Measurements from ENCODE around the gene DDX27.

Gene DDX27

DNA sequence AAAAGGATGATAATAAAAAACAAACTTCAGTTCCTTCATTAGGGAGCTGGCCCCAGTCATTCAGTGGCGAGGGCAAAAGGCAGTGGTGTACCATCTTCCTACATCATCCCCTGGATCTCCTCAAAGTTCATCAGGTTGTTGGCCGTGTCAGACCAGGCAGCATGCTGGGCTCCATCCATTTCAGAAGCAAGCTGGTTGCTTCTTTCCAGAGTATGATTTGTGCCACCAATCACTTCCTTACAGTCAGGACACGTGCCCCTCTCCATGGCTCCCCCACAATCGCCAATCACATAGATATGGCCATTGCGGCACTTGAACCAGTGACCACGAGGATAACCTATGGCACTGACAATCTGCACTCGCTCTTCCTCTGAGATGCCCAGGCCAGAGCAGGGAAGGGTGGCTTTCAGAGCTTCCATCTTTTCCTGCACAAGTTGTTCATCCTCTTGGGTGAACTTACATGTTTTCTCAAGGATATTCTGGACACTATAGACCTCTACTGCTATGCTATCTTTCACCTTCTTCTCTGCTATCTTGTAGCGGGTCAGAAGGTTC is 28.0 kb downstream of the DDX27 start:
- in situ Hi-C loops (cut with MboI; ENCODE audit: low sequenced_read_pairs): no loop called here

DNA sequence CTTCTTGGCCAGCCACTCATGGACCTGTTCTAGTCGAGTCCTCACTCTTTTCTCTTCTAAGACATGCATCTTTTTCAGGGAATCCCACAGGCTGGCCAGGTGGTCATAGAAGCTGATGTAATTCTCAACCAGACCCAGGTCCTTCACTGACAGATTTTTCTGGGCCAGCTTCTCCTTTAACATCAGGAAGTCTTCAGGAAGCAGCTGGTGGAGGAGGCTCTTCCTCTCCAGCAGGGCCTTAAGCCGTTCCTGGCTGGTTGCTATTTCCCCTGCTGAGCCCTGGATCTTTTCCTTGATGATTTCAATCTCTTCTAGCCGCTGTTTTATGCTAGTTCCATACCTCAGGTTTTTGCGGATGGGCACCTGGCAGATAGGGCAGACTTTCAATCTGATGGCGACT is 28.6 kb downstream of the DDX27 start:
- in situ Hi-C loops (cut with MboI; ENCODE audit: low sequenced_read_pairs): no loop called here

DNA sequence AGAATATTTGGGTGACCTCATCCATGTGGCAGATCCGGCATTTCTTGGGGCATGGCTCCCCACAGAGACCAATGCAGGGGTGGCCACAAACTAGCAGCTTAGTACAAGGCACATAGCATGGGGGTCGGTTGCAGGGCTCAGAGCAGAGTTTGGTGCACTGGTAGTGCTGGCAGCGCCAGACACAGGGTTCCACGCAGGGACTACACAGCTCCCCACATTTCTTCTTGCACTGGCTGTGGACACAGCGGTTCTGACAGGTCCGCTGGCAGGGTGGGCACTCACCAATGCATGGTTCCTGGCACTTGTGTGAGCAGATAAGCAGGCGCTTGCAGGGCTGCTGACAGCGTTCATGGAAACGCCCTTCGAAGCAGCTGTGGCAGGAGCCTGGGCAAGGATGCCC is 29.1 kb downstream of the DDX27 start:
- in situ Hi-C loops (cut with MboI; ENCODE audit: low sequenced_read_pairs): no loop called here

DNA sequence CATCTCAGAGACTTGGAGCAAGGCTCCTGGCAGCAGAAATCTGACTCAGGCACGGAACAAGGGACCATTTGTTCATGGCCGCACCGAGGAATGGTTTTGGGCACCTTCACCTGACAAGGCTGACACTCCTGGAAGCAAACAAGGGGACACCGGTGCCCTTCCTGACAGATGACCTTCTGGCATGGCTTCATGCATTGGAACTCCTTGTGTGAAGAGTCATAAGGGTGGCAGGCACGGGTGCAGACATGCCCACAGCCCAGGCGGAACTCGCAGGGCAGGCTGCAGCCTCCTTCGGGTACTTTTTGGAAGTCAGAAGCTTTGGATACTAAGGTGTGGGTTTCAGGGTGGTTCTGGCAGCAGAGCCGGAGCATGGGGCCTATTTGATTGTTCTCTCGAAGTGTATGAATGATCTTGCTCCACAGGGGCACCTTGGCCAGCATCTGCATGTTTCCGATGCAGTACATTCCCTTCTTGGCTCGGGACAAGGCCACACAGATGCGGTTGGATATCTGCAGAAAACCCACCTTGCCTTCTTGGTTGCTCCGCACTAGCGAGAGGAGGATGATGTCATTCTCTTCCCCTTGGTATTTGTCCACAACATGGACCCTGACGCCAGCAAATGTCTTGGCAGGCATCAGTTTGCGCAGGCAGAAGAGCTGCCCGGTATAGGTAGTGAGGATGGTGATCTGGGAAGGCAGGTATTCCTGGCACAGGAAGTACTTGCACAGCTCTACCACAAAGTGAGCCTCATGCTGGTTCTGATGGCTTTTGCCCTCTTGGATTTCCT is 29.9 kb downstream of the DDX27 start:
- in situ Hi-C loops (cut with MboI; ENCODE audit: low sequenced_read_pairs): no loop called here

DNA sequence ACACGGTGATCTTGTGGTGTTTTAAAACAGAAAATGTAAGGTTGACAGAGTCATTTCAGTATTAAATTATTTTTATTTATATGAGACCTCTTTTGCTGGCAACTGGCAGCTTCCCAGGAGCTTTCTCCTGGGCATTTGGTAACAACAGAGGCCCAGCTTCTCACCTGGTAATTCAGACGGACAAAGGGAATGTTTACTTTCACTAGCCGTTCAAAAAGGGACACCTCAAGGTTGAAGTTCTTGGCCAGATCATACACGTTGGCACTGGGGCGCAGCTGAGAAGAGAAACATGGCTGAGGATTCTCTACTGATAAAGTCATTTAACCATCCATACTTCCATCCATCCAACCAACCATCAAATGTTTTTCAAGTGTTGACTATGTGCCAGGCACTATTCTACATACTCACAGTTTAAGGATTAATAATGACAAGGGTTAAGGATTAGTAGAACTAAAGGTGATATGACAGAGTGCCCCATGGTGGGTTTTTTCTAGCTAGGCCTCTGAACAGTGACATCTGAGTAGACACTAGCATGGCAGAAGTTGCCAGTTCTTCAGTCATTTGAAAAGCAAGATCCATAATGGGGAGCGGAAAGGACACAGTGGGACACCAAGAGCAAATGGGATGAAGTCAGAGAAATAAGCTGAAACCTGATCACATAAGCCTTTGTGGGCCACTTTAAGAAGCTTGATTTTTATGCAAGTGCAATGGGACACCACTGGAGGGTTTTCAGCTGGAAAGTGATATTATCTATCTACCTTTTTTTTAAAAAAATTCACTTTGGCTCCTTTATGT is 33.5 kb downstream of the DDX27 start:
- in situ Hi-C loops (cut with MboI; ENCODE audit: low sequenced_read_pairs): no loop called here

DNA sequence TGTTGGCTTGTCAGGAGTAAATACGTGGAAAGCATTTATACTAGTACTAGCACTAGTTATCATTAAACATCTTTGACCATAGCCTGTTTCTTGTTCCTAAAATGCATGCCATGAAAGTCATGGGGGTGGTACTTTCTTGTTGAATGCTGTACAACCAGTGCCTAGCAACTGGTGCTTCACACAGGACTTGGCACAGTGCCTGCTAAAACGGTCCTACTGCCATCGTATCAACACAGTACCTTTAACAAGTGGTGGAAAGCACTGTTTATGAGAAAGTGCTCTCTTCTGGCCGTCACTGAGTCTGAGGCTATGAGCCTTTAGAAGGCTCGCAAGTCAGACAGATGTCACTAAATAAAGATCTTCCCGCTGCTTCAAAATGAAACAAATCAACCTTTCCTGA is 37.0 kb downstream of the DDX27 start:
- in situ Hi-C loops (cut with MboI; ENCODE audit: low sequenced_read_pairs): no loop called here

DNA sequence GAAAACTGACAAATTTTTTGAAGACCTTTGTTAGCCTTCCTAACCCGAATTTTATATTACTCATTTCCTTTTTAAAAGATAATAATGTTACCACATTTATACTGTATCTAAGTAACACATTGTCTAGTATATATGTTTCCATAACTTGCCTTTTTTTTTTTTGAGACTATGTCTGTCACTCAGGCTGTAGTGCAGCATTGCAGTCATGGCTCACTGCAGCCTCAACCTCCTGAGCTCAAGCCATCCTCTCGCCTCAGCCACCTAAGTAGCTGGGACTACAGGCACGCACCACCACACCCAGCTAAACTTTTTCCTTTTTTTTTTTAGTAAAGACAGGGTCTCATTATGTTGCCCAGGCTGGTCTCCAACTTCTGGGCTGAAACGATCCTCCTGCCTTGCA is 40.1 kb downstream of the DDX27 start:
- in situ Hi-C loops (cut with MboI; ENCODE audit: low sequenced_read_pairs): no loop called here

DNA sequence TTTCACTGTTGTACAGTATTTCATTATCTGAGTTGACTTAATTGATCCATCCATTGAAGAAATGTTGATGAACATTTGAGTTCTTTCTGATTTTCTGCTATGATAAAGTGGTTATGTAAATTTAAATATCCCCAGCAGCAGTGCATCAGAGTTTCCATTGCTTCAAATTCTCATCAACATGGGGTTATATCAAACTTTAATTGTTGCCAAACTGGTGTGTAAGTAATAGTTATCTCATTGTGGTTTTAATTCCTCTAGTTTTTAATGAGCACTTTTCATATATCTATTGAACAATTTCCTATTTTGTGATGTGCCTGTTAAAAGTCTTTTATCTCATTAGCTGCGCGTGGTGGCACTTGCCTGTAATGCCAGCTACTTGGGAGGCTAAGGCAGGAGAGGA is 40.6 kb downstream of the DDX27 start:
- in situ Hi-C loops (cut with MboI; ENCODE audit: low sequenced_read_pairs): no loop called here

DNA sequence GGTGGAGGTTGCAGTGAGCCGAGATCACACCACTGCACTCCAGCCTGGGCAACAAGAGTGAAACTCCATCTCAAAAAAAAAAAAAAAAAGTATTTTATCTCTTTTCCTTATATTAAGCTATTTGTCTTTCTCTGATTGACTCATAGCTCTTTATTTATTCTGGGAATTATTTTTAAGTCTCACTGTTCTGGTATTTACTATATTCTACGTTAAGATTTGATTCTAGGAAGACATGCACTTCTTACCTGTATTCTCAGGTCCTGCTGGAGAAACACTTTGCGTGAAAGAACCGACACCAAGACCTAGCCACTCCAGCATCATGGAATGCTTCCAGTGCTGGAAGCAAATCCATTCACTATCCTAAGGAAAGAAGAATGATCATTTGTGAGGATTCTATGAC is 41.0 kb downstream of the DDX27 start:
- in situ Hi-C loops (cut with MboI; ENCODE audit: low sequenced_read_pairs): no loop called here

DNA sequence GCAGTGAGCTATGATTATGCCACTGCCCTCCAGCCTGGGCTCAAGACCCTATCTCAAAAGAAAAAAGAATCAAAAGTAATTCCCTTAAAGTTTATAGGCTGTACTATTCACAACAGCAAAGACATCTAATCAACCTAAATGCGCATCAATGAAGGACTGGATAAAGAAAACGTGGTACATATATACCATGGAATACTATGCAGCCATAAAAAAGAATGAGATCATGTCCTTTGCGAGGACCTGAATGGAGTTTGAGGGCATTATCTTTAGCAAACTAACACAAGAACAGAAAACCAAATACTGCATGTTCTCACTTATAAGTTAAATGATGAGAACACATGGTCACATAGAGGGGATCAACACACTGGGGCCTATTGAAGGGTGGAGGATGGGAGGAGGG is 42.0 kb downstream of the DDX27 start:
- in situ Hi-C loops (cut with MboI; ENCODE audit: low sequenced_read_pairs): no loop called here

DNA sequence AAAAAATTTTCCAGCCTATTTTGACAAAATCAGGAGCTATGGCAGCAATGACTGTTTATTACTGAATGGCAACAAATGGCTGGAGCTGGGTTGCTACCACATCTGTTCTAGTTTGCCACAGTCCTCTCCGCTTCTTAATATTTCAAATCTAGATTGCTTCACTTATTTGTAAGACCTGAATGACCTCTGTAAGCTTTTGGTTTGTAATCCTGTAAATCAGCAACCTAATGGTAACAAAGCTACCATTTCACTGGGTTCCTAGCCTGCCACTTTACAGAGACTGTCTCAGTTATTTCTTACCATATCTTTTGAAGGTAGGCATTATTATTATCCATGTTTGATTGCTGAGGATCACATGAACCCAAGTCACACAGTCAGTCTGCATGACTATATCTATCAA is 43.2 kb downstream of the DDX27 start:
- in situ Hi-C loops (cut with MboI; ENCODE audit: low sequenced_read_pairs): no loop called here

DNA sequence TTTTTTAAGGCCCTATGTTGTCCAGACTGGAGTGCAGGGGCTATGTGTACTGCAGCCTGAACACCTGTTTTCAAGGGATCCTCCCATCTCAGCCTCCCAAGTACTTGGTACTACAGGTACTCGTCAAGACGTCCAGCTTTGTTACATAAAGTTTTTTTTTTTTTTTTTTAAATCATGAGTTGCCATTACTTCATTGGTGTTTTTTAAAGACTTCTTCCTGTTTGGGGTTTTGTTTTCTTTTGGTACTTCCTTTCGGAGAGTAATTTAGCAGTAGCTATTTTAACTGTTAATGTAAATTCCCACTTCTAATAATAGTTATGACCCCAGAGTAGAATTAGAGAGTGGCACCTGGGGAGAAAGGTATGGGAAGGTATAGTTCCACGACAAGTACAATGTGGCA is 48.1 kb downstream of the DDX27 start:
- in situ Hi-C loops (cut with MboI; ENCODE audit: low sequenced_read_pairs): no loop called here

DNA sequence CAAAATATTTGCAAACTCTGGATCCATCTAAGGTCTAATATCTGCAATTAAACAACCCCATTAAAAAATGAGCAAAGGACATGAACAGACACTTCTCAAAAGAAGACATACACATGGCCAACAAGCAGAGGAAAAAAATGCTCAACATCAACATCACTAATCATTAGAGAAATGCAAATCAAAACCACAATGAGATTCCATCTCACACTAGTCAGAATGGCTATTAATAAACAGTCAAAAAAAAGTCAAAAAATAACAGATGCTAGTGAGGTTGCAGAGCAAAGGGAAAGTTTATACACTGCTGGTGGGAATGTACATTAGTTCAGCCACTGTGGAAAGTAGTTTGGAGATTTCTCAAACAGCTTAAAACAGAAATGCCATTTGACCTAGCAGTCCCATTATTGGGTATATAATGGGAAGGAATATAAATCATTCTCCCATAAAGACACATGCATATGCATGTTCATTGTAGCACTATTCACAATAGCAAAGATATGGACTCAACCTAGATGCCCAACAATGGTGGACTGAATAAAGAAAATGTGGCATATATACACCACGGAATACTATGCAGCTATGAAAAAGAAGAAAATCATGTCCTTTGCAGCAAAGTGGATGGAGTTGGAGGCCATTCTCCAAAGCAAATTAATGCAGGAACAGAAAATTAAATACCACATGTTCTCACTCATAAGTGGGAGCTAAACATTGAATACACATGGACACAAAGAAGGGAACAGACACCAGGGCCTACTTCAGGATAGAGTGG is 49.6 kb downstream of the DDX27 start:
- in situ Hi-C loops (cut with MboI; ENCODE audit: low sequenced_read_pairs): no loop called here

DNA sequence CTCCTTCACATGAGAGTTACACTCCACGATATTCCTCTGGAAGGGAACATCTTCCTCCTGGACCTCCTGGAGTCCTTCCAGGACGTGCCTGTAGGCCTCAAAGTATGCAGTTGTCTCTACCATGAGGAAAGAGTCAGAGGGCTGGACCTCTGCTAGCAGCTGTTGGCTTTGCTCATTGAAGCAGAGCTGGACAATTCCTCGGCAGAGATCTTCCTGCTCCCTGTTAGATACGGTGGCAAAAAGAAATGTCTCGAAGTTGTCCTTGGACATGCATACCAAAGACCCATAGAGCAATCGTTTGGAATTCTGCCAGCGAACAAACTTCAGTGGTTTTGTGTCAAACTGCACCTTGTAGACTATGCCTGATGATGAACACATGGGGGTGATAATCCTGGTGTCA is 51.0 kb downstream of the DDX27 start:
- in situ Hi-C loops (cut with MboI; ENCODE audit: low sequenced_read_pairs): no loop called here

DNA sequence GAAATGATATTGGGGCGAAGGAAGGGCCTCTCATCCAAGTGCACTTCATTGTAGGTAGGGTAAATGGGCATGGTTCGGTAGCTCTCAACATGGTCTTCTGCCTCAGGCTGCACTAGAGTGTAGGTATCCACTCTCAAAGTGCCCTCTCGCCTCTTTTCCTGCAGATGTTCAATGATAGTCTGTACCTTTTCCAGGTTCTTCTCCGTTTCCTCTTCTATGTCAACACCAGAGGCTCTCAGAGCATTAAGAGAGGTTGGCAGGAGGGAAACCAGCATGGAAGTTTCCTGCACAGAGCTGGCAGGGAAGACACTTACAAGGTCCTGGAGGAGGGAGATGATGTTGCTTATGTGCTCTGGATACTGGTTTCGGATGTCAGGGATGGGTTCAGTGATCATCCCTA is 51.5 kb downstream of the DDX27 start:
- in situ Hi-C loops (cut with MboI; ENCODE audit: low sequenced_read_pairs): no loop called here

DNA sequence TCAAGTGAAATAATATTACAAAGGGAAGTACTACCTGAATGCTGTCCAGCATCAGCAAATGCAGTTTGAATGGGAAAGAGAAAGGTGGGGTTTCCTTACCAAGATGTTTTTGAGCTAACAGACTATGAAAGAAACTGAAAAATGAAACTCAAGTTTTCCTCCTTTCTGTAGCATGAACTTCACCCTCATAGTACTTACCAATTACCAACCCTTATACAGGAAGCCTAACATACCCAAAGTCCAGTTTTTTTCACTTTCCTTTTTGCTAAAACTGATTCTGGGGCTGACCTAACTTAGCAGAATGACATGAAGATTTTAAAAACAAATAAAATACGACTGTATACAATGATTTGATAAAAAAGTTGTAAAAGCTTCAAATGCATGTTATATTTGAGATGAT is 53.4 kb downstream of the DDX27 start:
- in situ Hi-C loops (cut with MboI; ENCODE audit: low sequenced_read_pairs): no loop called here

DNA sequence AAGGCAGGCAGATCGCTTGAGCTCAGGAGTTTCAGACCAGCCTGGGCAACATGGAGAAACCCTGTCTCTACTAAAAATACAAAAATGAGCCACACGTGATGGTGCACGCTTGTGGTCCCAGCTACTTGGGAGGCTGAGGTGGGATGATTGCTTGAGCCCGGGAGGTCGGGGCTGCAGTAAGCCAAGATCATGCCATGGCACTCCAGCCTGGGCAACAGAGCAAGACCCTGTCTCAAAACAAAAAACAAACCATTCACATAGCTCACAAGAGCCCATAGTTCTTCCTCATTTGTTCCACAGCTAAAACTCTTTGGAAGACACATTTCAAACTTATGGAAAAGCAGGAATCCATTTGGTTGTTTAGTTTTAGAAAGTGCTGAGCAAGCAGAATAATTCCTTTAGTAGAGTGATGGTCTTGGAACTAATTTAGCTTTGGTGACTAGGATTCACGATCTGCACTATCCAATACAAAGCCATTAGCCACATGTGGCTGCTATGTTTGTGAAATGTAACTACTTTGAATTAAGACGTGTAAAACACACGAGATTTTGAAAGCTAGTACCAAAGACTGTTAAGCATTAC is 54.6 kb downstream of the DDX27 start:
- in situ Hi-C loops (cut with MboI; ENCODE audit: low sequenced_read_pairs): no loop called here

DNA sequence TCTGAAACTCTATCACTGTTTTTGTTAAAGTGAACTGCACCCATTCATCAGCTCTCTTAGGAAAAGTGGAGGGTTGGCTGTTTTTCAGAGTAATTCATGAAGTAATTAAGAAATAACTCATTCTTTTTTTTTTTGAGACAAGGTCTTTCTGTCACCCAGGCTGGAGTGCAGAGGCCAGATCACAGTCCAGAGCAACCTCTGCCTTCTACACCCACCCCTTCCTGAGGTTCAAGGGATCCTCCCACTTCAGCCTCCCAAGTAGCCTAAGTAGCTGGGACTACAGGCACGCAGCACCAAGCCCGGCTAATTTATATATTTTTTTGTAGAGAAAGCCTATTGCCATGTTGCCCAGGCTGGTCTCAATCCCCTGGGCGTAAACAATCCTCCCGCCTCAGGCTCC is 56.0 kb downstream of the DDX27 start:
- in situ Hi-C loops (cut with MboI; ENCODE audit: low sequenced_read_pairs): no loop called here

DNA sequence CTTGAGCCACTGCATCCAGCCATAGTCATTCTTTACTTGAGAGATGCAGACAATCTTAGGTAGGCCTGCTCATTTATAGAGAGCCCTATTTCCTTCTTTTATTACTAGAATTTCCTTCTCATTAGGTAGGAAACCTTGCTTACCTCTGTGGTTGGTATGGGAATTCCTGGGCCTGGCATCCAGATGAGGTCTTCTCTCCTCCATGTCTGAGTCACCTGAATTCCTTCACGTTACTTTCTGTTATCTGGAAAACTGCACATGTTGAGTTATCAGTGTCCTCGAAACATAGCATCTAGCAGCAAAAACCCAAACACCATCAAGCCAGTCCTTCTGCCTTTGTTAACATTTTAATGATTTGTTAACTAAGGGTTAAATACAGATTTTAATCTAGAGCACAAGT is 56.4 kb downstream of the DDX27 start:
- in situ Hi-C loops (cut with MboI; ENCODE audit: low sequenced_read_pairs): no loop called here

DNA sequence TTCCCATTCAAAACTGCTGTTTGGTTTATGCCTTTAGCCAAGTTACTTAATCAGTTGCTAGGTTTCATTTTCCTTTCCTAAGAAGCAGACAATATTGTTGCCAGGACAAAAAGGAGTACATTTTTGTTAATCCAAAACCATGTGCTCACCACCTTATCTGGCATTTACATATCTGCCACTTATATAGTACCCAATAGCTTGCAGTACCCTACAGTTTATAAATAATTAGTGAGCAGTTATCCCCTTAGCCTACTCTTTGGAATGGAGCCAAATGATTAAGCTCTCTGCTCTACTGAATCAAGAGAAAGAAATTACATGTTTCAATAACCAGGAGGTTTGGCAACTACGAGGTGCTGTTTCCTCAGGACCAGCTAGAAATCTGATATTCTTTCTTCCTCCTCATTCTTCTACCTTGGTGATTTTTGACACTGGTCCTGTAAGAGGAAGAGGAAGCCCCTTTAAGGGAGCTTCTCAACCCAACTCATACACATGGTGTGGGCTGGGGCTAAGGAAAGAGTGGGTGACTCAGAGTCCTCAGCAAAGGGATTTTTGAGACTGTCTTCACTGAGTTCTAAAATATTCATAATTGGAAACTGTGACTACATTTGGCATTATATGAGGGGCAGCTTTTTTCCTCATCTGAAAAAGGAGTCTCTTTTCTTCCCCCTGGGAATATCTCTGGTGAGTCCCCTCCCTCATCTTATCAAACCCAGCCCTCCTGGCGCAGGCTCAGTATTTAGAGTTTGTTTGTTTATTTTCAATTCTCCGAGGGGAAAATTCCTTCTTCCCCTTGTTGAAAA is 57.1 kb downstream of the DDX27 start:
- in situ Hi-C loops (cut with MboI; ENCODE audit: low sequenced_read_pairs): no loop called here

All from HL-60/S4 treated with phorbol 12-myristate 13-acetate at 8.2 ng/mL for 4 days and 3 days (cell line).